Neural crest cell (in vitro differentiated cells): ENCODE data around the gene PPM1L. TPM values are rescaled to one million over a fixed set of nuclear protein-coding genes. Genes with fewer than 3 reads are reported as not detected.

Experiments
- DNase-seq: peaks from one replicate; pipeline ENCODE4 v3.0.0; 2021; ENCODE audit warnings: low read depth, mixed read lengths, low spot score
- H3K27ac Mint-ChIP-seq: one replicate; pipeline ENCODE4 v1.8.0; 2021; ENCODE audit warnings: mild to moderate bottlenecking, mixed read lengths; ENCODE audit not compliant: unreplicated experiment
- H3K27me3 Mint-ChIP-seq: 2 replicates; pipeline ENCODE4 v1.8.0; 2021; ENCODE audit warnings: low read depth, mild to moderate bottlenecking, mixed read lengths
- H3K36me3 Mint-ChIP-seq: 2 replicates; pipeline ENCODE4 v1.8.0; 2021; ENCODE audit warnings: low read depth, mild to moderate bottlenecking, mixed read lengths
- H3K4me1 Mint-ChIP-seq: 2 replicates; pipeline ENCODE4 v1.8.0; 2021; ENCODE audit warnings: mixed read lengths
- H3K4me3 Mint-ChIP-seq: one replicate; pipeline ENCODE4 v1.8.0; 2021; ENCODE audit warnings: mild to moderate bottlenecking, mixed read lengths
- H3K9me3 Mint-ChIP-seq: 2 replicates; pipeline ENCODE4 v1.8.0; 2021; ENCODE audit warnings: mixed read lengths
- CTCF ChIP-seq: fragments of 200-600 bp; sonication (generic); conservative IDR thresholded peaks from 2 replicates; pipeline ENCODE4 v1.5.0; 2021; ENCODE audit warnings: antibody characterized with exemption, mild to moderate bottlenecking
- total RNA-seq: library from RNA; stranded (reverse); gene quantifications from 2 replicates; pipeline ENCODE4 v1.2.1, GENCODE V29; 2021

The PPM1L gene
- total RNA-seq, 1 donor from 2014 or later = 34.3 TPM

GRCh38 chr3:160790726-160791125 lies 34.7 kb downstream of the PPM1L start:
- DNase-seq = no peak
- Mint-ChIP-seq H3K36me3 (peaks cover 18% of the 10 kb centered on the region), H3K4me1 (peaks cover 7% of the 10 kb centered on the region), H3K27me3 (no peaks in the 10 kb centered on the region), H3K27ac (no peak overlapping the region), H3K9me3 (peaks cover 11% of the 10 kb centered on the region), H3K4me3 (no peak overlapping the region)
- no peak for TF ChIP-seq CTCF

GRCh38 chr3:160792540-160792939 lies 36.5 kb downstream of the PPM1L start:
- peaks cover 5% of the 10 kb centered on the region for H3K36me3 Mint-ChIP-seq
- no peak for DNase-seq
- H3K27ac Mint-ChIP-seq = no peak overlapping the region
- no peaks in the 10 kb centered on the region for H3K27me3 Mint-ChIP-seq
- peaks cover 4% of the 10 kb centered on the region for H3K4me1 Mint-ChIP-seq
- H3K4me3 Mint-ChIP-seq = no peak overlapping the region
- no peaks in the 10 kb centered on the region for H3K9me3 Mint-ChIP-seq
- no peak for TF ChIP-seq CTCF

- no peak for TF ChIP-seq CTCF
- no peak overlapping the region for H3K27ac Mint-ChIP-seq
Measured at GRCh38 chr3:160793722-160794252, 37.8 kb downstream of the PPM1L start.

GRCh38 chr3:160796089-160796812 lies 40.2 kb downstream of the PPM1L start:
- Mint-ChIP-seq H3K4me1 (peaks cover 4% of the 10 kb centered on the region), H3K27me3 (no peaks in the 10 kb centered on the region), H3K36me3 (no peaks in the 10 kb centered on the region), H3K4me3 (no peak overlapping the region), H3K27ac (no peak overlapping the region), H3K9me3 (no peaks in the 10 kb centered on the region)
- DNase-seq = no peak
- no peak for TF ChIP-seq CTCF

More at GRCh38 chr3:160793722-160794252, 37.8 kb downstream of the PPM1L start:
- no peaks in the 10 kb centered on the region for H3K9me3 Mint-ChIP-seq
- no peak overlapping the region for H3K4me3 Mint-ChIP-seq
- no peaks in the 10 kb centered on the region for H3K27me3 Mint-ChIP-seq
- peaks cover 4% of the 10 kb centered on the region for H3K4me1 Mint-ChIP-seq
- no peak for DNase-seq
- H3K36me3 Mint-ChIP-seq = no peaks in the 10 kb centered on the region

GRCh38 chr3:160796813-160797164 lies 40.8 kb downstream of the PPM1L start:
- H3K4me1 Mint-ChIP-seq = peaks cover 4% of the 10 kb centered on the region
- H3K27me3 Mint-ChIP-seq = no peaks in the 10 kb centered on the region
- no peak overlapping the region for H3K27ac Mint-ChIP-seq
- no peaks in the 10 kb centered on the region for H3K9me3 Mint-ChIP-seq
- DNase-seq = no peak
- TF ChIP-seq CTCF = no peak
- no peaks in the 10 kb centered on the region for H3K36me3 Mint-ChIP-seq
- H3K4me3 Mint-ChIP-seq = no peak overlapping the region
